Tibial nerve (tissue), 3 donors: ENCODE measurements around the gene PLCB4.

ENCODE experiments used
- CTCF ChIP-seq, 5 experiments: fragments of 200-600 bp in 3 of 5; fragments of 450-650 bp in 2 of 5; sonication (generic) in 3 of 5; IDR thresholded peaks; one replicate each; pipeline ENCODE4 v1.5.1; 2016 to 2019; ENCODE audit warnings: antibody characterized with exemption in 5 of 5, mild to moderate bottlenecking in 3 of 5, moderate library complexity in 2 of 5
- POLR2A ChIP-seq, 2 donors: fragments of 450-650 bp; IDR thresholded peaks; one replicate each; pipeline ENCODE4 v1.6.1; 2017; ENCODE audit warnings: antibody characterized with exemption in 2 of 2, mild to moderate bottlenecking in 2 of 2, moderate library complexity in 2 of 2

GRCh38 chr20:9066191-9066590 is 2.7 kb upstream of the PLCB4 start:
- TF ChIP-seq CTCF (IDR thresholded peaks at IDR 0.05) (no peak), POLR2A (IDR thresholded peaks at IDR 0.05) (no peak)
